Measurements from ENCODE around the gene EEFSEC. TPM values are rescaled to one million over a fixed set of nuclear protein-coding genes. Genes with fewer than 3 reads are reported as not detected.

The EEFSEC gene
- total RNA-seq, 1 donor = 5.1 TPM

GRCh38 chr3:128176276-128176833 lies 23.1 kb downstream of the EEFSEC start:
- no peaks in the 10 kb centered on the region for H4K20me1 ChIP-seq (ENCODE audit: insufficient read depth, low read length)
- no peaks in the 10 kb centered on the region for H3K9me3 ChIP-seq (ENCODE audit: low read depth, low read length)
- no peaks in the 10 kb centered on the region for H3K27me3 ChIP-seq (ENCODE audit: insufficient read depth, low read length)
- no peak overlapping the region for H3K4me2 ChIP-seq (ENCODE audit: insufficient read depth, low read length)
- H3K4me1 ChIP-seq (ENCODE audit: insufficient read depth, low read length) = no peaks in the 10 kb centered on the region
- no peak overlapping the region for H3K27ac ChIP-seq (ENCODE audit: low read depth, low read length)
- DNase-seq (ENCODE audit: insufficient read length, low spot score, missing footprints) = no peak
- H3K79me2 ChIP-seq (ENCODE audit: insufficient read depth, low read length) = peaks cover 6% of the 10 kb centered on the region
- H3K36me3 ChIP-seq (ENCODE audit: insufficient read depth, low read length) = no peaks in the 10 kb centered on the region
- no peak overlapping the region for H3K4me3 ChIP-seq (ENCODE audit: insufficient read depth, low read length)
- TF ChIP-seq CTCF (IDR thresholded peaks at IDR 0.05; ENCODE audit: extremely low read depth, low read depth, low read length) = no peak
- no peak overlapping the region for H2AFZ ChIP-seq (ENCODE audit: low read length)

GRCh38 chr3:128177865-128178264 lies 24.6 kb downstream of the EEFSEC start:
- peak overlapping the region; percentile 44 for H2AFZ ChIP-seq (ENCODE audit: low read length)
- peak overlapping the region; percentile 31 for H3K27ac ChIP-seq (ENCODE audit: low read depth, low read length)
- no peaks in the 10 kb centered on the region for H3K36me3 ChIP-seq (ENCODE audit: insufficient read depth, low read length)
- H4K20me1 ChIP-seq (ENCODE audit: insufficient read depth, low read length) = no peaks in the 10 kb centered on the region
- no peaks in the 10 kb centered on the region for H3K9me3 ChIP-seq (ENCODE audit: low read depth, low read length)
- no peak for TF ChIP-seq CTCF (IDR thresholded peaks at IDR 0.05; ENCODE audit: extremely low read depth, low read depth, low read length)
- peak overlapping the region; percentile 63 for H3K4me3 ChIP-seq (ENCODE audit: insufficient read depth, low read length)
- no peaks in the 10 kb centered on the region for H3K27me3 ChIP-seq (ENCODE audit: insufficient read depth, low read length)
- peaks cover 8% of the 10 kb centered on the region for H3K79me2 ChIP-seq (ENCODE audit: insufficient read depth, low read length)
- DNase-seq (ENCODE audit: insufficient read length, low spot score, missing footprints) = no peak
- H3K4me1 ChIP-seq (ENCODE audit: insufficient read depth, low read length) = no peaks in the 10 kb centered on the region
- peak overlapping the region; percentile 94 for H3K4me2 ChIP-seq (ENCODE audit: insufficient read depth, low read length)

GRCh38 chr3:128178782-128179483 lies 25.7 kb downstream of the EEFSEC start:
- Histone ChIP-seq H3K79me2 (ENCODE audit: insufficient read depth, low read length) (peaks cover 8% of the 10 kb centered on the region), H3K4me1 (ENCODE audit: insufficient read depth, low read length) (no peaks in the 10 kb centered on the region), H3K27ac (ENCODE audit: low read depth, low read length) (peak overlapping the region; percentile 31), H3K4me3 (ENCODE audit: insufficient read depth, low read length) (peak overlapping the region; percentile 63), H3K27me3 (ENCODE audit: insufficient read depth, low read length) (no peaks in the 10 kb centered on the region), H4K20me1 (ENCODE audit: insufficient read depth, low read length) (no peaks in the 10 kb centered on the region), H3K4me2 (ENCODE audit: insufficient read depth, low read length) (peak overlapping the region; percentile 94), H3K36me3 (ENCODE audit: insufficient read depth, low read length) (no peaks in the 10 kb centered on the region), H2AFZ (ENCODE audit: low read length) (peak overlapping the region; percentile 70), H3K9me3 (ENCODE audit: low read depth, low read length) (no peaks in the 10 kb centered on the region)
- no peak for TF ChIP-seq CTCF (IDR thresholded peaks at IDR 0.05; ENCODE audit: extremely low read depth, low read depth, low read length)
- no peak for DNase-seq (ENCODE audit: insufficient read length, low spot score, missing footprints)

GRCh38 chr3:128179484-128179819 lies 26.2 kb downstream of the EEFSEC start:
- no peaks in the 10 kb centered on the region for H4K20me1 ChIP-seq (ENCODE audit: insufficient read depth, low read length)
- peak overlapping the region; percentile 31 for H3K27ac ChIP-seq (ENCODE audit: low read depth, low read length)
- TF ChIP-seq CTCF (IDR thresholded peaks at IDR 0.05; ENCODE audit: extremely low read depth, low read depth, low read length) = no peak
- DNase-seq (ENCODE audit: insufficient read length, low spot score, missing footprints) = no peak
- H3K4me2 ChIP-seq (ENCODE audit: insufficient read depth, low read length) = peak overlapping the region; percentile 94
- H3K27me3 ChIP-seq (ENCODE audit: insufficient read depth, low read length) = no peaks in the 10 kb centered on the region
- H3K9me3 ChIP-seq (ENCODE audit: low read depth, low read length) = no peaks in the 10 kb centered on the region
- no peaks in the 10 kb centered on the region for H3K36me3 ChIP-seq (ENCODE audit: insufficient read depth, low read length)
- H3K4me1 ChIP-seq (ENCODE audit: insufficient read depth, low read length) = no peaks in the 10 kb centered on the region
- H3K4me3 ChIP-seq (ENCODE audit: insufficient read depth, low read length) = peak overlapping the region; percentile 63
- H2AFZ ChIP-seq (ENCODE audit: low read length) = peak overlapping the region; percentile 70
- H3K79me2 ChIP-seq (ENCODE audit: insufficient read depth, low read length) = peaks cover 8% of the 10 kb centered on the region
